ENCODE data around the gene AGPAT1.

Gene AGPAT1

GRCh38 chr6:32167761-32168262, 8.1 kb downstream of the AGPAT1 start:
- DNase-seq, result no peak

- no peak for DNase-seq
Measured at GRCh38 chr6:32167154-32167760, 8.6 kb downstream of the AGPAT1 start.

GRCh38 chr6:32166411-32167061, 9.3 kb downstream of the AGPAT1 start:
- no peak for DNase-seq

GRCh38 chr6:32164295-32164694, 11.6 kb downstream of the AGPAT1 start, which contains the start of gene EGFL8:
TSS of gene EGFL8 (plus strand) at chr6:32164595. CDS start at chr6:32166166, 1,571 bp downstream.
- no peak for DNase-seq

GRCh38 chr6:32163559-32164258, 12.2 kb downstream of the AGPAT1 start:
- DNase-seq, result peak; percentile 28 to 34

- DNase-seq, result no peak
Measured at GRCh38 chr6:32158052-32158451, 17.8 kb downstream of the AGPAT1 start.

- no peak for DNase-seq
Measured at GRCh38 chr6:32156891-32157290, 19.0 kb downstream of the AGPAT1 start.

- peak in 1 of 2 donors; percentile 51 for DNase-seq
Measured at GRCh38 chr6:32154514-32155161, 21.2 kb downstream of the AGPAT1 start.

GRCh38 chr6:32153564-32154513, 22.0 kb downstream of the AGPAT1 start, which contains the start of gene PPT2:
TSS of gene PPT2 (plus strand) at chr6:32154141. CDS start at chr6:32154595, 454 bp downstream.
- DNase-seq, result peak; percentile 84 to 91

GRCh38 chr6:32152769-32153563, 22.9 kb downstream of the AGPAT1 start:
- peak in 1 of 2 donors; percentile 36 for DNase-seq

GRCh38 chr6:32151863-32152768, 23.8 kb downstream of the AGPAT1 start, which contains the start of gene PRRT1:
TSS of gene PRRT1 (minus strand) at chr6:32151939. CDS start at chr6:32151827, 112 bp downstream.
- peak; percentile 24 to 37 for DNase-seq

- no peak for DNase-seq
Measured at GRCh38 chr6:32151181-32151862, 24.6 kb downstream of the AGPAT1 start.

- DNase-seq, result no peak
Measured at GRCh38 chr6:32149932-32150870, 25.7 kb downstream of the AGPAT1 start.

- DNase-seq, result no peak
Measured at GRCh38 chr6:32149092-32149755, 26.7 kb downstream of the AGPAT1 start.

GRCh38 chr6:32148289-32149091, 27.4 kb downstream of the AGPAT1 start:
- DNase-seq, result peak in 1 of 2 donors; percentile 30

- DNase-seq, result no peak
Measured at GRCh38 chr6:32147401-32148132, 28.3 kb downstream of the AGPAT1 start.

Data from hippocampal formation (tissue), 2 donors.